Stimulated activated CD4-positive, alpha-beta T cell treated with anti-CD3 and anti-CD28 coated beads, Interleukin-1b, Interleukin-23, amount 100 ng/mL, for 1 hour (primary cell): ENCODE results near the gene DAG1.
"Not testable (repeated sequence)": the region's sequence is repeated elsewhere in the genome, so short reads cannot be mapped to it uniquely, and the experiment has no call there.

Experiments used
- DNase-seq, 2 donors: peaks; one replicate each; pipeline ENCODE4 v3.0.0-alpha.2; 2020; ENCODE audit warnings: low read depth in 2 of 2

DAG1 gene

GRCh38 chr3:49470714-49471420, 800 bp downstream of the DAG1 start:
- DNase-seq: no peak

GRCh38 chr3:49471856-49472495, 1.9 kb downstream of the DAG1 start:
- no peak for DNase-seq

- no peak for DNase-seq
Observed at GRCh38 chr3:49476563-49476962, 6.5 kb downstream of the DAG1 start.

- DNase-seq: no peak
Observed at GRCh38 chr3:49482766-49483165, 12.7 kb downstream of the DAG1 start.

GRCh38 chr3:49484471-49484870, 14.4 kb downstream of the DAG1 start:
- no peak for DNase-seq

GRCh38 chr3:49489247-49489646, 19.2 kb downstream of the DAG1 start:
- no peak for DNase-seq

- DNase-seq: no peak
Observed at GRCh38 chr3:49492969-49493368, 22.9 kb downstream of the DAG1 start.

GRCh38 chr3:49493901-49494300, 23.8 kb downstream of the DAG1 start:
- no peak for DNase-seq

GRCh38 chr3:49495023-49495422, 25.0 kb downstream of the DAG1 start:
- no peak for DNase-seq

GRCh38 chr3:49496845-49497244, 26.8 kb downstream of the DAG1 start:
- DNase-seq: not testable (repeated sequence)

- DNase-seq: no peak
Observed at GRCh38 chr3:49497606-49498005, 27.5 kb downstream of the DAG1 start.

GRCh38 chr3:49498239-49498638, 28.2 kb downstream of the DAG1 start:
- no peak for DNase-seq

- DNase-seq: no peak
Observed at GRCh38 chr3:49498648-49499047, 28.6 kb downstream of the DAG1 start.

GRCh38 chr3:49500205-49500731, 30.2 kb downstream of the DAG1 start:
- no peak for DNase-seq

GRCh38 chr3:49500732-49501609, 30.9 kb downstream of the DAG1 start:
- DNase-seq: no peak

GRCh38 chr3:49501842-49502241, 31.8 kb downstream of the DAG1 start:
- no peak for DNase-seq

GRCh38 chr3:49506906-49507305, 36.8 kb downstream of the DAG1 start:
- DNase-seq: no peak

- no peak for DNase-seq
Observed at GRCh38 chr3:49509028-49509561, 39.0 kb downstream of the DAG1 start.

GRCh38 chr3:49511639-49512038, 41.6 kb downstream of the DAG1 start:
- no peak for DNase-seq

- DNase-seq: no peak
Observed at GRCh38 chr3:49512781-49513355, 42.8 kb downstream of the DAG1 start.

- no peak for DNase-seq
Observed at GRCh38 chr3:49513494-49514124, 43.5 kb downstream of the DAG1 start.
